GM18907 (cell line): ENCODE results near the gene NRG3.
"Not testable (repeated sequence)": the region's sequence is repeated elsewhere in the genome, so short reads cannot be mapped to it uniquely, and the experiment has no call there.

ENCODE experiments used
- ATAC-seq: cut with Tn5 transposase; IDR thresholded peaks from one replicate; pipeline ENCODE4 v1.9.1; 2021; ENCODE audit warnings: mild to moderate bottlenecking, moderate library complexity; ENCODE audit not compliant: unreplicated experiment

The NRG3 gene

GRCh38 chr10:82943142-82943541 lies 1068.1 kb downstream of the NRG3 start:
- ATAC-seq = no peak

- ATAC-seq = no peak
Measured at GRCh38 chr10:82949816-82950575, 1075.0 kb downstream of the NRG3 start.

GRCh38 chr10:82953331-82953730 lies 1078.3 kb downstream of the NRG3 start:
- no peak for ATAC-seq

GRCh38 chr10:82953909-82954308 lies 1078.9 kb downstream of the NRG3 start:
- ATAC-seq = no peak

GRCh38 chr10:82960421-82961060 lies 1085.5 kb downstream of the NRG3 start:
- ATAC-seq = not testable (repeated sequence)

- ATAC-seq = no peak
Measured at GRCh38 chr10:82961864-82962263, 1086.9 kb downstream of the NRG3 start.

- ATAC-seq = no peak
Measured at GRCh38 chr10:82966130-82966529, 1091.1 kb downstream of the NRG3 start.

GRCh38 chr10:82968533-82968932 lies 1093.5 kb downstream of the NRG3 start:
- ATAC-seq = no peak

- ATAC-seq = no peak
Measured at GRCh38 chr10:82969405-82969804, 1094.4 kb downstream of the NRG3 start.

GRCh38 chr10:82980321-82980720 lies 1105.3 kb downstream of the NRG3 start:
- no peak for ATAC-seq

- ATAC-seq = no peak
Measured at GRCh38 chr10:82981137-82981723, 1106.2 kb downstream of the NRG3 start.

- ATAC-seq = no peak
Measured at GRCh38 chr10:82982110-82982608, 1107.2 kb downstream of the NRG3 start.

- no peak for ATAC-seq
Measured at GRCh38 chr10:82986216-82986615, 1111.2 kb downstream of the NRG3 start.

GRCh38 chr10:83006479-83006878 lies 1131.5 kb downstream of the NRG3 start:
- not testable (repeated sequence) for ATAC-seq

GRCh38 chr10:83007510-83007909 lies 1132.5 kb downstream of the NRG3 start:
- no peak for ATAC-seq

GRCh38 chr10:83012866-83013265 lies 1137.9 kb downstream of the NRG3 start:
- ATAC-seq = no peak

GRCh38 chr10:83017076-83017867 lies 1142.3 kb downstream of the NRG3 start:
- no peak for ATAC-seq

GRCh38 chr10:83023662-83024061 lies 1148.7 kb downstream of the NRG3 start:
- ATAC-seq = no peak
